GM12874 (cell line): ENCODE data around the gene ASB6.

Experiments used
- CTCF ChIP-seq: IDR thresholded peaks from 2 replicates; pipeline ENCODE4 v1.5.1; 2011; ENCODE audit warnings: low read depth, mild to moderate bottlenecking, control low read depth, low read length, moderate library complexity; ENCODE audit not compliant: insufficient read depth

ASB6 gene

GRCh38 chr9:129624168-129624759 is 17.7 kb downstream of the ASB6 start:
- TF ChIP-seq CTCF = peak; percentile 85

- no peak for TF ChIP-seq CTCF
These were observed 18.6 kb downstream of the ASB6 start for GRCh38 chr9:129623331-129623730.

GRCh38 chr9:129620669-129621295 is 21.2 kb downstream of the ASB6 start, which contains the start of gene C9orf50:
Gene C9orf50, minus strand, starts transcription at chr9:129621101. Its CDS starts 527 bp downstream, at chr9:129620574.
- no peak for TF ChIP-seq CTCF

GRCh38 chr9:129619787-129620668 is 21.9 kb downstream of the ASB6 start:
- 0 out of 2 replicates have a peak, but pooled peaks have one; percentile 8 for TF ChIP-seq CTCF

- peak; percentile 59 for TF ChIP-seq CTCF
These were observed 24.8 kb downstream of the ASB6 start for GRCh38 chr9:129617167-129617566.

GRCh38 chr9:129615407-129616285 is 26.3 kb downstream of the ASB6 start:
- no peak for TF ChIP-seq CTCF
